HG03097 (cell line): ENCODE data around the gene ECEL1.
"Not testable (repeated sequence)": the region's sequence is repeated elsewhere in the genome, so short reads cannot be mapped to it uniquely, and the experiment has no call there.

Experiments
- ATAC-seq: cut with Tn5 transposase; IDR thresholded peaks from one replicate; pipeline ENCODE4 v1.9.1; 2021; ENCODE audit not compliant: unreplicated experiment, low FRiP score

ECEL1 gene

GRCh38 chr2:232463701-232464543 is 23.7 kb downstream of the ECEL1 start:
- ATAC-seq = no peak

GRCh38 chr2:232460171-232460570 is 27.5 kb downstream of the ECEL1 start:
- no peak for ATAC-seq

- no peak for ATAC-seq
Observed at GRCh38 chr2:232459419-232460035, 28.1 kb downstream of the ECEL1 start.

GRCh38 chr2:232458661-232459418 is 28.8 kb downstream of the ECEL1 start:
- no peak for ATAC-seq

GRCh38 chr2:232458051-232458660 is 29.5 kb downstream of the ECEL1 start:
- ATAC-seq = no peak

DNA sequence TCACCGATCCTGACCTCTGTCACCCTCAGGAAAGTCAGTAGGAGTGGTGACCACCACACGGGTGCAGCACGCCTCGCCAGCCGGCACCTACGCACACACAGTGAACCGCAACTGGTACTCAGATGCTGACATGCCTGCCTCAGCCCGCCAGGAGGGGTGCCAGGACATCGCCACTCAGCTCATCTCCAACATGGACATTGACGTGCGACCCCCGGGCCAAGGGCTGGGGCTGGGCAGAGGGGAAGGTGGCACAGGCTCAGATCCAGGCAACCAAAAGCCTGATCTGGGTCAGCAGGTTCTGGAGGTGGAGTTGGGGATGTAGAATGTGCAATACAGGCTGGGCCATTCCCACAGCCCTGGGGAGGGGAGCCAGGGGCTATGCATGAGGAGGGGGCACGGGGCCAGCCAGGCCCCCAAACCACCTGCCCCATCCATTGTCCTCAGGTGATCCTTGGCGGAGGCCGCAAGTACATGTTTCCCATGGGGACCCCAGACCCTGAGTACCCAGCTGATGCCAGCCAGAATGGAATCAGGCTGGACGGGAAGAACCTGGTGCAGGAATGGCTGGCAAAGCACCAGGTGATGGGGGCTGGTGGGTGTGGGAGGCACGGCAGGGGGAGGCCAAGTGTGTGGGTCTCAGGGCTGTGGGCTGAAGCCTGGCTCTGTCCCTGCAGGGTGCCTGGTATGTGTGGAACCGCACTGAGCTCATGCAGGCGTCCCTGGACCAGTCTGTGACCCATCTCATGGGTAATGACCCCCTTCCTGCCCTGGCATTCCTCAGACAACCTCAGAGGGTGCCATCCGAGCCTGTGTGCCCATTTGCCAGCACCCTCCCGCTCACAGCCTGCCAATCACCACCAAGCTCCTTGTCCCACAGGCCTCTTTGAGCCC is 30.3 kb downstream of the ECEL1 start:
- ATAC-seq = no peak

GRCh38 chr2:232456296-232457120 is 31.1 kb downstream of the ECEL1 start:
- no peak for ATAC-seq

DNA sequence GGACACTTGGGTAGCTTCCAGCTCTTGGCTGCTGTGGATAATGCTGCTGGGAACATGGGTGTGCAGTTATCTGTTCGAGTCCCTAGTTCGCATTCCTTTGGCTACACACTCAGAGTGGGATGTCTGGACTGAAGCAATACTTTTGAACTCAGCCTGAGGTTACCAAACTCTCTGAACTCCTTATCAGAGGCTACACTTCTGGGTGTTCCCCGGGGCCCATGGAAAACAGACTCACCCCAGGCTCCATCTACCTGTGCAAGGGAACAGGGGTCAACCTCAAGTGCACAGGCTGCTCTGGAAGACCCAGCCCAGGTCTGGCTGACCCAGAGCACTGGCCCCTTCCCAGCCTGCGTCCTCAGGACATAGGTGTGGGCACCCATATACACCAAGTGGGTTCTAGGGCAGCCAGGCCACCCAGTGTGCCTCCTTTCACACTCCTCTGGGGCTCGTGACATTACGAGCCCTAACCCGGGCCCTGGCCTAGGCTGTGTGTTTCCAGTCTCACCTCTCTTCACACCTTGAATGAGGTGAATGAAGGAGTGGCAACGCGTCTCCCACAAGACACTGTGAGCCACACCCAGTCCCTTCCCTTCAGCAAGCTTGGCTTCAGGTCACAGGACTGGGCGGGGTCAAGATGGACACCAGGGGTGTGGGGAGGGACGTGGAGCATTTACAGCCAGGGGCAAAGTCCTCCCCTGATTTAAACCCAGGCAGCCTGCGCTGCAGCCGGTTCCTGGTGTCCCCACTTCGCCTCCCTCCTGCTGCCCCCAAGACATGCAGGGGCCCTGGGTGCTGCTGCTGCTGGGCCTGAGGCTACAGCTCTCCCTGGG is 32.0 kb downstream of the ECEL1 start, which contains the start of gene ALPI:
Gene ALPI (plus strand): TSS at position 728 of the 830 bp plus-strand sequence. CDS start 47 bp downstream, at position 775.
- no peak for ATAC-seq

- ATAC-seq = no peak
Observed at GRCh38 chr2:232454630-232455029, 33.0 kb downstream of the ECEL1 start.

- not testable (repeated sequence) for ATAC-seq
Observed at GRCh38 chr2:232451645-232452044, 36.0 kb downstream of the ECEL1 start.

- no peak for ATAC-seq
Observed at GRCh38 chr2:232449964-232450363, 37.7 kb downstream of the ECEL1 start.

- no peak for ATAC-seq
Observed at GRCh38 chr2:232448304-232448690, 39.3 kb downstream of the ECEL1 start.

DNA sequence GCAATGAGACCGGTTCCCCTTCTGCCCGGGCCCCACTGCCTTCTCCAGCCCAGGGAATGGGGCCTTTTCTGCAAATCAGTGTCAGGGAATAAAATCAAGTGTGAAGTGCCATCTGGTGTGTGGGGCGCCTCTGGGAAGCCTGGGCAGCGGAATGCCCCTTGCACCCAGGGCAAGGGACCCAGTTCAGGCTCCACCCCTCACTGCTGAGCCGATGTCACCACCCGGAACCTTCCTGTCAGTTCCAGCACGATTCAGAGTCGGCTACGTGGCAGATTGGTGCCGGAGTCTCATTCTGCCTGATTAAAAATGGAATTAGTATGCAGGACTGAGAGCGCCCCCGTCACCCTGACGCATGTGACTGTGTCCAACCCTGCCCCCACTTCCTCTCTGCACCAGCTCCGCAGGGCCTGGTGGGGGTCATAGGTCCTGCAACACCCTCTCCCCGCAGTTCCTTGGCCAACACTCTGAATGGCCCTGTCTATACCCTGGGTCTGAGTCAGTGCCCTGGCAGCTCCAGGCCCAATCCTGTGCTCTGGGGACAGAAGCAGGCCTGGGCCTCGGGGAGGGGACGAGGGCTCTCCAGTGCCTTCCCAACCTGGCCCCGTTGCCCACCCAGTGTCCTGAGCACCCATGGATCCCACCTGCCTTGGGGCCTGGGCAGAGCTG is 39.9 kb downstream of the ECEL1 start:
- no peak for ATAC-seq

- ATAC-seq = no peak
Observed at GRCh38 chr2:232447091-232447620, 40.5 kb downstream of the ECEL1 start.

GRCh38 chr2:232446266-232446777 is 41.3 kb downstream of the ECEL1 start:
- ATAC-seq = not testable (repeated sequence)

DNA sequence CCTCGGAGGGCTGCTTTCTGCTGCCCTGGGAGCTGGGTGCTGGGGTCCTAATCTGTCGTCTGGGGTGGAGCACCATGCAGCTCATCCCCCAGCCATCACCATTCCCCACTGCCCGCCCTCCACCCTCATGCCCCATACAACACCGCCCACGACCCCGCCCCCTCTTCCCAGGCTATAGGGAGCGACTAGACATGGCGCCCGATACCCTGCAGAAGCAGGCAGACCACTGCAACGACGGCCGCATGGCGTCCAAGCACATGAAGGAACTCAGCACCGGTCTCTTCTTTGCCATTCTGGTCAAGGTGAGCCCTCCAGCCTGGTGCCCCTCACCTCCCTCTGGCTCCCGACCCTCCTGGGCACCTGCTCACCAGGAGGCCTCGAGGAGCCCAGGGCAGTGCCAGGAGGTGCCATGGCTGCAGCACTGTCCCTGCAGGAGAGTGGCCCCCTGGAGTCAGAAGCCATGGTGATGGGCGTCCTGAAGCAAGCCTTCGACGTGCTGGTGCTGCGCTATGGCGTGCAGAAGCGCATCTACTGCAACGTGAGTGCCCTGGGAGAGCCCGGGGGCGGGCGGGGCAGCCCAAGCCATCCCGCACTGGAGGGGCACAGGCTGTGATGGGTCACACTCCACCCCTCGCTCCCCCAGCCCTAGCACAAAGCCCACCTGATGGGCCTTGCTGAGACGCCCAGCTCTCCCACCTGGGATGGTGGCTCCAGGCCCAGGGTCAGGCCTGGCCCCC is 42.3 kb downstream of the ECEL1 start:
- ATAC-seq = not testable (repeated sequence)
